Suprapubic skin (tissue), 4 donors: ENCODE results near the gene GORASP1. TPM values are rescaled to one million over a fixed set of nuclear protein-coding genes. Genes with fewer than 3 reads are reported as not detected.

Experiments used
- DNase-seq, 2 donors: peaks; one replicate each; pipeline ENCODE4 v3.0.0-alpha.2; 2019; ENCODE audit warnings: low spot score in 2 of 2
- H3K27ac ChIP-seq: fragments of 200-600 bp; sonication (generic); one replicate; pipeline ENCODE4 v1.5.1; 2019
- H3K27me3 ChIP-seq: fragments of 200-600 bp; sonication (generic); one replicate; pipeline ENCODE4 v1.5.1; 2019
- H3K36me3 ChIP-seq: fragments of 200-600 bp; sonication (generic); one replicate; pipeline ENCODE4 v1.5.1; 2019
- H3K4me1 ChIP-seq: fragments of 200-600 bp; sonication (generic); one replicate; pipeline ENCODE4 v1.5.1; 2019
- H3K4me3 ChIP-seq: fragments of 200-600 bp; sonication (generic); one replicate; pipeline ENCODE4 v1.5.1; 2019; ENCODE audit warnings: mild to moderate bottlenecking
- H3K9me3 ChIP-seq: fragments of 200-600 bp; sonication (generic); one replicate; pipeline ENCODE4 v1.5.1; 2019
- CTCF ChIP-seq, 2 donors: fragments of 200-600 bp in 1 of 2; fragments of 450-650 bp in 1 of 2; sonication (generic) in 1 of 2; IDR thresholded peaks; one replicate each; pipeline ENCODE4 v1.5.1; 2016 to 2019; ENCODE audit warnings: antibody characterized with exemption in 2 of 2, mild to moderate bottlenecking in 1 of 2, moderate library complexity in 1 of 2
- EP300 ChIP-seq: sonication (generic); formaldehyde crosslinking; IDR thresholded peaks from one replicate; pipeline ENCODE4 v1.6.1; 2017; ENCODE audit warnings: antibody characterized with exemption
- POLR2A ChIP-seq, 2 donors: fragments of 450-650 bp; IDR thresholded peaks; one replicate each; pipeline ENCODE4 v1.6.1; 2017; ENCODE audit warnings: antibody characterized with exemption in 2 of 2, mild to moderate bottlenecking in 2 of 2, moderate library complexity in 2 of 2
- POLR2AphosphoS5 ChIP-seq, 3 donors: sonication (generic); formaldehyde crosslinking; IDR thresholded peaks; one replicate each; pipeline ENCODE4 v1.6.1; 2017; ENCODE audit warnings: antibody characterized with exemption in 3 of 3
- WGBS: methylation state at CpG from one replicate; pipeline ENCODE4 v1.1.5; 2018; 5-methylcytosine and 5-hydroxymethylcytosine counted together
- total RNA-seq, 4 donors: library from RNA; depleted of rRNA; stranded (reverse); fragments of >200 nt; gene quantifications; one replicate each; pipeline ENCODE4 v1.1.0, GENCODE V29; 2016

GORASP1 gene
- total RNA-seq, 4 donors from 2014 or later = 51.3 to 101 (median 73.8) TPM

- Histone ChIP-seq H3K4me1 (peaks cover 42% of the 10 kb centered on the region), H3K9me3 (no peaks in the 10 kb centered on the region), H3K36me3 (peaks cover 23% of the 10 kb centered on the region), H3K27me3 (no peaks in the 10 kb centered on the region), H3K27ac (no peak overlapping the region), H3K4me3 (no peak overlapping the region)
- no peak for DNase-seq
- no peak for TF ChIP-seq POLR2A (IDR thresholded peaks at IDR 0.05)
- TF ChIP-seq EP300 = no peak
- TF ChIP-seq POLR2AphosphoS5 (IDR thresholded peaks at IDR 0.05) = no peak
- TF ChIP-seq CTCF (IDR thresholded peaks at IDR 0.05) = no peak
- WGBS = 91% methylated on average over 13 of the region's 21 CpGs
Measured at GRCh38 chr3:39136533-39137434, 29.4 kb upstream of the GORASP1 start.

- no peak overlapping the region for H3K27ac ChIP-seq
- peaks cover 27% of the 10 kb centered on the region for H3K4me1 ChIP-seq
- TF ChIP-seq EP300 = no peak
- TF ChIP-seq CTCF (IDR thresholded peaks at IDR 0.05) = no peak
- TF ChIP-seq POLR2AphosphoS5 (IDR thresholded peaks at IDR 0.05) = no peak
- no peak for TF ChIP-seq POLR2A (IDR thresholded peaks at IDR 0.05)
- no peaks in the 10 kb centered on the region for H3K27me3 ChIP-seq
- WGBS = 93% methylated on average over 7 of the region's 8 CpGs
- DNase-seq = no peak
- H3K9me3 ChIP-seq = no peaks in the 10 kb centered on the region
- H3K36me3 ChIP-seq = peaks cover 23% of the 10 kb centered on the region
- H3K4me3 ChIP-seq = no peak overlapping the region
Measured at GRCh38 chr3:39135170-39135805, 27.9 kb upstream of the GORASP1 start.

GRCh38 chr3:39134305-39134704 is 26.9 kb upstream of the GORASP1 start:
- WGBS = 91% methylated on average over 7 of the region's 7 CpGs
- Histone ChIP-seq H3K9me3 (no peaks in the 10 kb centered on the region), H3K27me3 (no peaks in the 10 kb centered on the region), H3K36me3 (peaks cover 23% of the 10 kb centered on the region), H3K4me3 (no peak overlapping the region), H3K27ac (no peak overlapping the region), H3K4me1 (peaks cover 19% of the 10 kb centered on the region)
- no peak for DNase-seq
- no peak for TF ChIP-seq EP300
- TF ChIP-seq POLR2AphosphoS5 (IDR thresholded peaks at IDR 0.05) = no peak
- TF ChIP-seq POLR2A (IDR thresholded peaks at IDR 0.05) = no peak
- TF ChIP-seq CTCF (IDR thresholded peaks at IDR 0.05) = no peak

GRCh38 chr3:39133822-39134221 is 26.4 kb upstream of the GORASP1 start:
- Histone ChIP-seq H3K4me3 (no peak overlapping the region), H3K27me3 (no peaks in the 10 kb centered on the region), H3K36me3 (peaks cover 23% of the 10 kb centered on the region), H3K27ac (no peak overlapping the region), H3K9me3 (no peaks in the 10 kb centered on the region), H3K4me1 (peaks cover 14% of the 10 kb centered on the region)
- TF ChIP-seq CTCF (IDR thresholded peaks at IDR 0.05) (no peak), EP300 (no peak), POLR2A (IDR thresholded peaks at IDR 0.05) (no peak), POLR2AphosphoS5 (IDR thresholded peaks at IDR 0.05) (no peak)
- DNase-seq = no peak
- WGBS = 81% methylated on average over 6 of the region's 6 CpGs

GRCh38 chr3:39133093-39133490 is 25.7 kb upstream of the GORASP1 start:
- Histone ChIP-seq H3K4me3 (no peak overlapping the region), H3K27ac (no peak overlapping the region), H3K4me1 (peaks cover 9% of the 10 kb centered on the region), H3K36me3 (peaks cover 25% of the 10 kb centered on the region), H3K9me3 (no peaks in the 10 kb centered on the region), H3K27me3 (no peaks in the 10 kb centered on the region)
- no CpG with 5 or more reads among the region's 1 CpG for WGBS
- no peak for DNase-seq
- no peak for TF ChIP-seq EP300
- no peak for TF ChIP-seq CTCF (IDR thresholded peaks at IDR 0.05)
- no peak for TF ChIP-seq POLR2AphosphoS5 (IDR thresholded peaks at IDR 0.05)
- TF ChIP-seq POLR2A (IDR thresholded peaks at IDR 0.05) = no peak
